ENCODE results near the gene INPP5E.

- TF ChIP-seq POLR2A (IDR thresholded peaks at IDR 0.05; ENCODE audit: low read length) (no peak), GATA1 (IDR thresholded peaks at IDR 0.05; ENCODE audit: low read depth, low read length) (no peak)
These were observed 42.6 kb upstream of the INPP5E start for GRCh38 chr9:136482046-136482792.

Measured in erythroblast (primary cell).